Panc1 (cell line): ENCODE results near the gene ZNF329.

Experiments used
- CTCF ChIP-seq: fragments of 450-650 bp; IDR thresholded peaks from 2 replicates; pipeline ENCODE4 v1.5.1; 2017; ENCODE audit warnings: mild to moderate bottlenecking
- POLR2AphosphoS5 ChIP-seq: IDR thresholded peaks from 2 replicates; pipeline ENCODE4 v1.6.1; 2012; ENCODE audit warnings: mild to moderate bottlenecking, low read depth, low read length, moderate library complexity
- REST ChIP-seq, 2 experiments: IDR thresholded peaks; 2 replicates each; pipeline ENCODE4 v1.6.1; 2011 to 2012; ENCODE audit warnings: low read depth in 2 of 2, control low read depth in 1 of 2, low read length in 1 of 2, mild to moderate bottlenecking in 1 of 2, moderate library complexity in 1 of 2; ENCODE audit not compliant: insufficient read depth in 1 of 2

GRCh38 chr19:58157045-58157728 is 6.6 kb upstream of the ZNF329 start:
- TF ChIP-seq POLR2AphosphoS5 (no peak), CTCF (no peak), REST (IDR thresholded peaks at IDR 0.05; ENCODE audit: insufficient read depth in 1 of 2, low read depth in 2 of 2, low read length in 1 of 2) (no peak)
